ENCODE data around the gene FGA. TPM values are rescaled to one million over a fixed set of nuclear protein-coding genes. Genes with fewer than 3 reads are reported as not detected.

FGA gene
- total and polyA plus RNA-seq, 2 of the 8 experiments (the other 6 are each of a cell fraction or from before 2014, with no cell fraction given) = not detected

DNA sequence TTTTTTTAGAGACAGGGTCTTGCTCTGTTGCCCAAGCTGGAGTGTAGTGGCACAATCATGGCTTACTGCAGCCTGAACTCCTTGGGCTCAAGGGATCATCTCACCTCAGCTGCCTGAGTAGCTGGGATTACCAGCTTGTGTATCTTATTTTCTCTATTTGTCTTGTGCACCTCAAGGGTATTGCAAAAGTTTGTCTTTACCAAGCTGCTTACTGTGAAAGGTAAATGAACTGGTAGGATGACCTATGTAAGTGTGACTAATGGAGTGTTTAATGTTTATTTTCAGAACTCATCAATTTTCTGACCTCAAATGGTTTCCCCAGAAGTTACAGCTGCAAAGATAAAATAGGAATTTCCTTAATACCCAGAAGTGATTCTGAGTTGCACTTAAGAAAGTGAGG, 5.3 kb upstream of the FGA start:
- Histone ChIP-seq H3K18ac (ENCODE audit: extremely low read depth, low read length) (no peak overlapping the region), H3K14ac (ENCODE audit: insufficient read length) (no peak overlapping the region), H3K4me2 (ENCODE audit: insufficient read depth in 1 of 2, low read depth in 2 of 2, low read length in 2 of 2) (no peak overlapping the region), H3K4me1 (replicated peaks in 1 of 4; ENCODE audit: control insufficient read depth in 3 of 4, insufficient read depth in 4 of 4, low read length in 3 of 4) (no peaks in the 10 kb centered on the region), H2BK15ac (ENCODE audit: low read length) (no peak overlapping the region), H2BK12ac (ENCODE audit: low read depth, low read length) (no peak overlapping the region), H3K9ac (replicated peaks in 1 of 4; ENCODE audit: extremely low read depth in 1 of 4, low read depth in 3 of 4, low read length in 3 of 4) (no peak overlapping the region), H4K5ac (ENCODE audit: insufficient read length, low read depth, low read length) (no peak overlapping the region), H3K9me3 (ENCODE audit: insufficient read depth in 2 of 2, low read depth in 1 of 2, low read length in 1 of 2) (no peaks in the 10 kb centered on the region), H3K23ac (ENCODE audit: insufficient read length) (no peak overlapping the region), H2AK5ac (ENCODE audit: low read depth, low read length) (no peak overlapping the region), H4K91ac (replicated peaks; ENCODE audit: insufficient read length, low read length) (no peak overlapping the region), H3K27me3 (replicated peaks in 1 of 4; ENCODE audit: control insufficient read depth in 3 of 4, extremely low read depth in 1 of 4, insufficient read depth in 3 of 4, low read length in 3 of 4) (no peaks in the 10 kb centered on the region), H3K27ac (ENCODE audit: low read depth, low read length) (no peak overlapping the region), H4K8ac (ENCODE audit: extremely low read depth, insufficient read depth, low read length) (no peak overlapping the region), H2BK5ac (ENCODE audit: low read depth, low read length) (no peak overlapping the region), H3K56ac (replicated peaks; ENCODE audit: insufficient read length, low read depth, low read length) (no peak overlapping the region), H2BK120ac (replicated peaks; ENCODE audit: low read depth, low read length) (no peak overlapping the region), H3K36me3 (ENCODE audit: control insufficient read depth in 2 of 4, insufficient read depth in 4 of 4, low read length in 3 of 4) (no peaks in the 10 kb centered on the region), H3K23me2 (ENCODE audit: low read depth, low read length) (no peaks in the 10 kb centered on the region), H2BK20ac (ENCODE audit: low read length) (no peak overlapping the region), H2AFZ (ENCODE audit: low read length) (no peak overlapping the region), H3K79me2 (ENCODE audit: control insufficient read depth in 1 of 2, insufficient read depth in 2 of 2, low read length in 2 of 2) (no peaks in the 10 kb centered on the region), H3K4me3 (ENCODE audit: extremely low read depth in 1 of 4, insufficient read depth in 2 of 4, low read depth in 3 of 4, low read length in 4 of 4) (no peak overlapping the region), H4K20me1 (replicated peaks in 1 of 2; ENCODE audit: control insufficient read depth in 1 of 2, insufficient read depth in 2 of 2, low read length in 2 of 2) (no peaks in the 10 kb centered on the region), H3K79me1 (ENCODE audit: low read depth, low read length) (no peaks in the 10 kb centered on the region), H3K4ac (replicated peaks; ENCODE audit: insufficient read length, low read depth, low read length) (no peak overlapping the region)
- POLR2A ChIA-PET (ENCODE audit: partially characterized antibody) = no interaction called here
- CTCF ChIA-PET (ENCODE audit: partially characterized antibody) = interaction anchor here (2.0 to 5.6 kb wide), 6 partner anchors 10 to 46 kb away, joined by 5 to 30 read pairs (median 20); partner anchors contain the start of genes FGG and PLRG1
- FAIRE-seq = no peak
- DNase-seq (ENCODE audit: low read depth in 1 of 2, low spot score in 2 of 2) = no peak
- TF ChIP-seq E2F6 (IDR thresholded peaks at IDR 0.05) (no peak), CEBPB (IDR thresholded peaks at IDR 0.05; ENCODE audit: low read depth, low read length) (no peak), NANOG (IDR thresholded peaks at IDR 0.05; ENCODE audit: insufficient read depth, low read depth, low read length, poor library complexity, severe bottlenecking) (no peak), TEAD4 (IDR thresholded peaks at IDR 0.05; ENCODE audit: low read depth, low read length) (no peak), POU5F1 (IDR thresholded peaks at IDR 0.05; ENCODE audit: low read depth, low read length) (no peak), CHD2 (IDR thresholded peaks at IDR 0.05; ENCODE audit: low read length) (no peak), FOSL1 (IDR thresholded peaks at IDR 0.05; ENCODE audit: insufficient read depth, low read depth, low read length) (no peak), PHF8 (conservative IDR thresholded peaks at IDR 0.05; ENCODE audit: low read depth, low read length) (no peak), ZNF274 (IDR thresholded peaks at IDR 0.05; ENCODE audit: borderline replicate concordance, extremely low read depth, low read length) (no peak), TCF12 (IDR thresholded peaks at IDR 0.05; ENCODE audit: low read depth, low read length) (no peak), POLR2A (IDR thresholded peaks at IDR 0.05; ENCODE audit: control extremely low read depth in 1 of 2, low read depth in 2 of 2, low read length in 2 of 2) (no peak), SAP30 (IDR thresholded peaks at IDR 0.05; ENCODE audit: insufficient read depth, insufficient replicate concordance, low read length) (no peak), EGR1 (IDR thresholded peaks at IDR 0.05; ENCODE audit: borderline replicate concordance, low read depth, low read length) (no peak)
- TF ChIP-seq, protein P1, sequence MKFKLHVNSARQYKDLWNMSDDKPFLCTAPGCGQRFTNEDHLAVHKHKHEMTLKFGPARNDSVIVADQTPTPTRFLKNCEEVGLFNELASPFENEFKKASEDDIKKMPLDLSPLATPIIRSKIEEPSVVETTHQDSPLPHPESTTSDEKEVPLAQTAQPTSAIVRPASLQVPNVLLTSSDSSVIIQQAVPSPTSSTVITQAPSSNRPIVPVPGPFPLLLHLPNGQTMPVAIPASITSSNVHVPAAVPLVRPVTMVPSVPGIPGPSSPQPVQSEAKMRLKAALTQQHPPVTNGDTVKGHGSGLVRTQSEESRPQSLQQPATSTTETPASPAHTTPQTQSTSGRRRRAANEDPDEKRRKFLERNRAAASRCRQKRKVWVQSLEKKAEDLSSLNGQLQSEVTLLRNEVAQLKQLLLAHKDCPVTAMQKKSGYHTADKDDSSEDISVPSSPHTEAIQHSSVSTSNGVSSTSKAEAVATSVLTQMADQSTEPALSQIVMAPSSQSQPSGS (IDR thresholded peaks at IDR 0.05; ENCODE audit: low read length) = no peak

All from H1 (cell line).